Measurements from ENCODE around the gene ANKMY1.

Gene ANKMY1

DNA sequence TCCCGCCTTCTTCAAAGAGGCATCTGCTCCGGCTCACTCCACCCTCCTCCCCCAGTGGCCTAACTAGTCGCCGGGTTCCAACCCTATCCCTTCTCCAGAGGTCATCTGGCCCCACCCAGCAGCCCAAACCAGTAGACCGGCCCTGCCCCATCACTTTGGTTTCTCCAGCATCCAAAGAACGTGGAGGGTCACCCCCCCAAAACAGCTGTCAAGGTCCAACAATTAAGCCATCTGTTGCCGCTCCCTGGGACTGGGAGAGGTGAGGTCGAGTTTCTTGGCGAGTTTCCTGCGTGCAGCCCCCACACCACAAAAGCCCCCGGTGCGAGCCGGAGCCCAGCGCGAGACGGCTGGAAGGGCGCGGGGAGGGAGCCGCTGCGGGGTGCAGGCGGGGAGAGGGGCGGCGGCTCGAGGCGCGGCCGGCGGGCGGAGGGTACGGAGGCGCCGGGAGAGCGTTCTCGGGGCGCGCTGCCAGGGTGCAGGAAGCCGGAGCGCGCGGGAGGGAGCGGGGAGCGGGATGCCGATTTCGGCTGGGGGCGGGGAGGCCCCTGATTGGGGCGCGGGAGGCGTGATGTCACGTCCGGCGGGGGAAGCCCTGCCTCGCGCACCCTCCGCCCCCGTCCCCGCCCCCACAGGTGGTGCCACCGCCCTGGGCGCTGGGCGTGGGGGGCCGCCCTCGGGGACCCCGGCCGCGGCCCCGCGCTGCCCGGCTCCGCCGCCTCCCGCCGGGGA, 122.9 kb downstream of the ANKMY1 start:
- peak; percentile 76 for DNase-seq (ENCODE audit: low read depth)

DNA sequence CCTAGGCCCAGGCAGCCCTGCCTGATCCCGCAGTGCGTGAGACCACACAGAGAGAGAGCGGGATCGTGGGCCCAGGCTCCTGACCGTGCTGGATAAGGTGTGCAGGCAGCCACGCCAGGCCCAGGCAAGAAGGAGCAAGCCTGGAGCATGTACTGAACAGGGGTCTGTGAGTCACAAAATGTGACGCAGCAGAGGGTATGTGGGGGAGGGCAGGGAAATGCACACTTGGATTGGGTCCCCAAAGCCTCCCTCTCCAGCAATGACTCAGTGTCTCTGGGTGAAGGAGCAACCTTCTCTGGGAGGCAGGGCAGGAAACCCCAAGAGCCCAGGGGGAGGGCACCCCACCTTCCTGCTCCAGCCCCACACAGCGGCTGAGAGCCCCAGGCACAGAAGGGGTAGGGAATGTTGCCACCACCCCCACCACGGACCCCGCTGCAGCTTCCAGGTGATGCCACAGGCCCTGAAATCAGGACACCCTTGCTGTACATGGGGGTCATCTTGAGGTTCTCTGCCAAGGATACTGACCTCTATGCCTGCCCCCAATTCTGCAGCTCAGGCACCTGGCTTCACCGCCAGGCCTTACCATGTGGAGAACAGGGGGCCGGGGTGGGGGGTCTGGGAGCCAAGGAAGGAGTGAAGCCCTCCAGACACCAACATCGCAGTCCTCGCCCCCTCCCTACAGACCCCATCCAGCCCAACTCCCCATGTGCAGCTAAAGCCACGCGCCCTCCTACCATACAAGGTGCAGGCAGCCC, 123.6 kb downstream of the ANKMY1 start:
- no peak for DNase-seq (ENCODE audit: low read depth)

- DNase-seq (ENCODE audit: low read depth): no peak
Measured at GRCh38 chr2:240432820-240433801, 124.7 kb downstream of the ANKMY1 start.

DNA sequence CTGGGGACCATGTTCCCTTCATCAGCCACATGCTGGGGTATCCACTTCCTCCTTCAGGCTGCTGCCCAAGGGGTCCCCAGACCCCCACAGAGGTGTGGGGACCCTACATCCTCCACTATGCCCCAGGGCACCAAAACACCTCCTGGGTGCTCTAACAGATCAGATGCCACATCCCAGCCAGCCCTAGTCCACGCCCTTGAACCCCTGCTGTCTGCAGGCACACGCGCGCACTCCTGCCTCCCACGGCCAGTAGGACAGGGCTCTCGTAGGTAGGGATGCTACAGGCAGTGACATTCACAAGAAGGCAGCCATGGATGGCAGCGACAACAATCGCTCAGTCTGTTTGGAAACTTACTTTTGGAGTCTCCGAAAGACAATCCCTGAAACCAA, 125.4 kb downstream of the ANKMY1 start:
- DNase-seq (ENCODE audit: low read depth): no peak

DNA sequence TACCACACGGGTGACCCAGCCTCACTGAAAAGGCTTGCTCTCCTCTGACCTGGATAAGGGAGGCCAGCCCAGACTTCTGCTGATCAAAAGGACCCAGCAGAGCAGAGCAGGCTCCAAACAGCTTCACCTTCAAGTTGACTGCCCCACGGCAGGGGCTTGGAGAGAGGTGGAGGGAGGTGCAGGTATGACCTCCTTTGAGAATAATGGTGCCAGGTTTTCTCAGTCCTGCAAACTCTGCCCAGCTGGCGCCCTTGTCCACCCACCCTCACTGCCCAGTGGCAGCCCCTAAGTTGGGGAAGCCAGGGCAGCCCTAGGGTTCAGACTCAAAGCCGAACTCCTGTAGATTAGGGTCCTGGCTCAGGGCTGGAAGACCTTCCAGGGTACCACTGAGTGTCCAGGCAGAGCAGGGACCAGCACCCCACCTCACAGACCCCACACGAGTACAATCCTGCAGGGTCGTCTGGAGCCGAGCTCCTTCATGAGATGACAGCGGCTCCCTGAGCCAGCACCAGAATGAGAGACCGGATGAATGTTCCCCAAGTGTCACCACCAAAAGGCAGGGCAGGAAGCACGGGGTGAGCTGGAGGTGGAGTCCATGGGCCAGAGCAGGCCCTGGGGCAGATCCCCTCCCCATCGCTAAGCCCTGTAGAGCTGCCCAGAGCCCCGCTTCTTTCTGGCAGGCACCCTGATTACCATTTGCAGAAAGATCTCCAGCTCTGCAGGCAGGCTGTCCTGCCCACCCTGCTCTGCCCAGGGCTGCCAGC, 125.9 kb downstream of the ANKMY1 start:
- DNase-seq (ENCODE audit: low read depth): no peak

- no peak for DNase-seq (ENCODE audit: low read depth)
Measured at GRCh38 chr2:240431271-240431660, 126.5 kb downstream of the ANKMY1 start.

DNA sequence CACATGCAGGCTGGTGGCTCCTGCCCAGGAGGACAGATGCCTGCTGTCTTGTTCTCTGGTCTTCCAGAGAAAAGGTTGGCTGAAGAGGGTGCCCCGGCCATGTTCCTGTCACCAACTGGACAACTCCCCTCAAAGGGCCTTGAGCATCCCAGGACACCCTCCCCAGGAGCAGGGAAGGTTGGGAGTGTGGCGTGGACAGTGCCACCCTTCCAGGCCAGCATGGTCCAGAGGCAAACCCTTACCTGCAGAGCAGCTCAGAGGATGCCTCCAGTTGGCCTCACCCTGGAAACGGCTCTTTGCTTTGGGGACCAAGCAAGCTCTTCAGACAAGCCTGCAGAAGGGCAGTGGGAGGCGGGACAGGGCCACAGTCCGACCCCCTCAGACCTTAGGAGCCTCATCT, 127.2 kb downstream of the ANKMY1 start:
- no peak for DNase-seq (ENCODE audit: low read depth)

DNA sequence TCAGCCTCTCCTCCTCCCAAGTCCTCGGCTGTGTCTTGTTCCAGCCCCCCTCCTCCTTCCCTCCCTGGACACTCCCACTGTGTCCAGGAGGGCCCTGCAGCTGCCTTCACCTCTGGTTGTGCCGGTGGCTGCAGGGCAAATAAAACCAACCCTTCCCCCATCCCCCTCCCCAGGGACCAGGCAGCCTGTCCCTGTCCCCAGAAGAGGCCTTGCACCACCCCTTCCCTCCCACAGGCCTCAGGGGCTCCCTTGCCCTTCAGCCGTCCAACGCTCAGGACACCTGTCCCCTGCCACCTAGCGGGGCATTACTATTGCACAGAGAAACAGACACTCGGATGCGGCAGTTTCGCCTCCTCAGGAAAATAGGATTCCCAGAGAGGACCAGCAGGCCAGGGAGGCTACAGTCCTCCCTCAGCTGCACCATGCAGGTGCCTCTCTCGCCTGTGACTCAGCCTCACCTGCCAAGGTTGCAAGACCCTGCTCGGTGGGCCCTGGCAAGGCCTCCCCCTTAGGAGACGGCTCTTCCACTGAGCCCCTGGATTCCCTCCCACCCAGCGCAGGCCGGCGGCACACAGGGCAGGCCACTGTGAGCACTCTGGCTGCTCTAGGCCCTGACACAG, 127.8 kb downstream of the ANKMY1 start:
- DNase-seq (ENCODE audit: low read depth): no peak

Measured in stimulated activated CD8-positive, alpha-beta memory T cell treated with anti-CD3 and anti-CD28 coated beads, Interleukin-12 subunit alpha, Interleukin-12 subunit beta, amount 100 ng/mL, for 4 hours (primary cell).